CD4-positive, alpha-beta T cell treated with Interleukin-6 at 100 ng/mL for 8 hours (primary cell): Measurements from ENCODE around the gene TMEM130.
A peak's percentile ranks its signal among the peaks of the same experiment; 100 is the strongest.
"Not testable (repeated sequence)": the region's sequence is repeated elsewhere in the genome, so short reads cannot be mapped to it uniquely, and the experiment has no call there.

ENCODE experiments used
- DNase-seq: peaks from one replicate; pipeline ENCODE4 v3.0.0-alpha.2; 2020; ENCODE audit warnings: mixed read lengths, low spot score

Gene TMEM130

GRCh38 chr7:98877692-98878364, 8.0 kb upstream of the TMEM130 start:
- DNase-seq: no peak

GRCh38 chr7:98877146-98877545, 7.3 kb upstream of the TMEM130 start:
- DNase-seq: no peak

- DNase-seq: no peak
Observed at GRCh38 chr7:98875501-98875900, 5.7 kb upstream of the TMEM130 start.

- no peak for DNase-seq
Observed at GRCh38 chr7:98874942-98875341, 5.1 kb upstream of the TMEM130 start.

- not testable (repeated sequence) for DNase-seq
Observed at GRCh38 chr7:98873610-98874009, 3.8 kb upstream of the TMEM130 start.

GRCh38 chr7:98872328-98872924, 2.6 kb upstream of the TMEM130 start:
- DNase-seq: no peak

GRCh38 chr7:98870807-98871491, 1.1 kb upstream of the TMEM130 start:
- DNase-seq: no peak

- peak; percentile 51 for DNase-seq
Observed at GRCh38 chr7:98870121-98870651, 372 bp upstream of the TMEM130 start.

GRCh38 chr7:98869027-98869596, 702 bp downstream of the TMEM130 start:
- DNase-seq: no peak

GRCh38 chr7:98868450-98868849, 1.4 kb downstream of the TMEM130 start:
- no peak for DNase-seq

GRCh38 chr7:98866765-98867164, 3.0 kb downstream of the TMEM130 start:
- no peak for DNase-seq

GRCh38 chr7:98866351-98866750, 3.5 kb downstream of the TMEM130 start:
- DNase-seq: no peak

GRCh38 chr7:98864731-98865453, 4.9 kb downstream of the TMEM130 start:
- DNase-seq: no peak

GRCh38 chr7:98863601-98864000, 6.2 kb downstream of the TMEM130 start:
- DNase-seq: no peak

GRCh38 chr7:98862716-98863420, 6.9 kb downstream of the TMEM130 start:
- DNase-seq: no peak

- DNase-seq: no peak
Observed at GRCh38 chr7:98862203-98862602, 7.6 kb downstream of the TMEM130 start.

GRCh38 chr7:98860071-98860470, 9.7 kb downstream of the TMEM130 start:
- DNase-seq: no peak

GRCh38 chr7:98855610-98856422, 14.0 kb downstream of the TMEM130 start:
- DNase-seq: no peak

GRCh38 chr7:98852826-98853225, 17.0 kb downstream of the TMEM130 start:
- no peak for DNase-seq

GRCh38 chr7:98848918-98849317, 20.9 kb downstream of the TMEM130 start:
- DNase-seq: no peak

GRCh38 chr7:98842552-98842951, 27.3 kb downstream of the TMEM130 start:
- DNase-seq: not testable (repeated sequence)
